GM12801 (cell line): ENCODE results near the gene THSD7A.

Experiments used
- TF ChIP-seq, protein P1 (sequence below): IDR thresholded peaks from one replicate; pipeline ENCODE4 v1.5.1; 2011; ENCODE audit warnings: control low read depth; ENCODE audit not compliant: insufficient read length; ENCODE audit errors: extremely low read depth

The THSD7A gene

DNA sequence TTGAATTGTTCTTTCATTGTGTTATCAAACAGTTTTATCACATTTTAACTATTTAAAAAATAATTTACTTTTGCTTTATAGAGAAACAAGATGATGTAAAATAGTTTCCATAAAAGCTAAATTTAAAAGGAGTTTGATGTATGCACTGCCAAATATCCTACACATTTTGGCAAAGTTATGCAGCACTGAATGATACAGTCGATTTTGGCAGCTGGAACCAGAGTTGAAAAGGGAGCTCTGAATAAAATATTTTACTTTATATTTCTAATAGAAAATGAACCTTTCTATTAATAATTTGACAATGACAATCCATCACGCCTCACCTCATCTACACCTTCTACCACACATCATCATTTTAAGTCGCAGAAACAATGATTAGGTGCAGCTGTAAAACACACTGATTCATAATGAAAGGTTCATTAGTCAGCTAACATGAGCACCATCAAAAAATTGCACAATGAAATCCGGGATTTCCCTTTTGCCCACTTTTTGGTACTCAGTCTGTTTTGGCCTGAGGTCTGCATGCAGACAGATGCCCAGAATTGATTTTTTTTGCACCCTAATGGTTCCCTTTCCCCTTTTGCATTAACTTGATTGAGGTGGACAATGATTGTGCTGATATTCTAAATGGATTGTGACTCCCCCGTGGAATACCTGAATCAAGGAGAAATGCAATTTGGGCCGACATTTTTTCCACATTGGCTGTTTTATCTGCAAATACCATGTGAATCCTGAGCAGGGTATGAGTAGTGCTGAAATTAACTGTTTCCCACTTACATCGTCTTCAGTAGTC is 105.8 kb downstream of the THSD7A start:
- TF ChIP-seq, protein P1, sequence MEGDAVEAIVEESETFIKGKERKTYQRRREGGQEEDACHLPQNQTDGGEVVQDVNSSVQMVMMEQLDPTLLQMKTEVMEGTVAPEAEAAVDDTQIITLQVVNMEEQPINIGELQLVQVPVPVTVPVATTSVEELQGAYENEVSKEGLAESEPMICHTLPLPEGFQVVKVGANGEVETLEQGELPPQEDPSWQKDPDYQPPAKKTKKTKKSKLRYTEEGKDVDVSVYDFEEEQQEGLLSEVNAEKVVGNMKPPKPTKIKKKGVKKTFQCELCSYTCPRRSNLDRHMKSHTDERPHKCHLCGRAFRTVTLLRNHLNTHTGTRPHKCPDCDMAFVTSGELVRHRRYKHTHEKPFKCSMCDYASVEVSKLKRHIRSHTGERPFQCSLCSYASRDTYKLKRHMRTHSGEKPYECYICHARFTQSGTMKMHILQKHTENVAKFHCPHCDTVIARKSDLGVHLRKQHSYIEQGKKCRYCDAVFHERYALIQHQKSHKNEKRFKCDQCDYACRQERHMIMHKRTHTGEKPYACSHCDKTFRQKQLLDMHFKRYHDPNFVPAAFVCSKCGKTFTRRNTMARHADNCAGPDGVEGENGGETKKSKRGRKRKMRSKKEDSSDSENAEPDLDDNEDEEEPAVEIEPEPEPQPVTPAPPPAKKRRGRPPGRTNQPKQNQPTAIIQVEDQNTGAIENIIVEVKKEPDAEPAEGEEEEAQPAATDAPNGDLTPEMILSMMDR: no peak

DNA sequence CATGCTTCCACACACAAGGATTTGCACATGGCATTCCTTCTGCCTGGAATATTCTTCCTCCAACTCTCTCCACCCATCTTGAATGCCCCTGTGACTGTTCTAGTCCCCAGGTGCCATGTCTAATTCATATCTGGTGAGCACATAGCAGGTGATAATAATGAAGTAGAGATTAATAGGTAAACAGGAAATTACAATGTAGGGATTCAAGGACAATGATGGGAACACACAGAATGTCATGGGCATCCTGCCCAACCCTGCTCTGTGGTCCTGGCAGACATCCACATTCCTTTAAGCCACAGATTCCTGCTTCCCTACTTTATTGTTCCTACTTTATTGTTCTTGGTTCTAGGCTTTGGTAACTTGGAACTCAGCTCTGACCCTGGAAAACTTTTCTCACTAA is 115.8 kb downstream of the THSD7A start:
- TF ChIP-seq, protein P1: no peak

DNA sequence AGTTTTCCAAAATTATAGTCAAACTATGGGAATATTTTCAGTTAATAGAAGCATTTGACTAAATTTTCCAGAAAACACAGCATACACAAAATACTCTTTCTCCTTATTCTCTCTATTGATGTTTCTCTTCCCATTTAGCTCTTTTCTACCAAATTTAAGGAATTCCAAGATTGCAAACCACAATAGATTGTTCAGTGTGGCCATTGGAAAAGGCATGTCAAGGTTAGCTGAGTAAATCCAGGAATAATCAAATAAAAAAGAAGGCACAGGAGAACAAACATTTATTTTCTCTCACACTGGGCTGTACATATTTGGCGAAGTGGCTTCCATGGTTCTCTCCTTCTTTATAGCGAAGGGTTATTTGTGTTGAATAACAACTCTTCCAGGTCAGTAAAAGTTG is 117.3 kb downstream of the THSD7A start:
- TF ChIP-seq, protein P1: no peak

DNA sequence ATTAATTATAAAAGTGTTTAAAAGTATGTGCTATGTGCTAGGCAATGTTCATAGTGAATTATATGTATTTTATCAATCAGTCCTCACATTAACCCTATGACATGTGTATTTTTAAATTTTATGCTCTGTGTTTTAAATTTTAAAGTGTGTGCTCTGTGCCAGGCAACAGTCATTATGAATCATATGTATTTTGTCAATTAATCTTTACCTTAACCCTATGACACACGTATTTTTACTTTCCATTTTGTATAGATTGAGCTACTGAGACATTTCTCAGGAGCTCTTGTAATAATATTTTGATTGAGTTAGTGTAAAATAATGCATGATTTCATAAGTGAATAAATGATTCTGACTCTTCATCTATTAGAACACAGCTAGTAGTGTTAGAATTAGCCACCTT is 117.8 kb downstream of the THSD7A start:
- TF ChIP-seq, protein P1: no peak

DNA sequence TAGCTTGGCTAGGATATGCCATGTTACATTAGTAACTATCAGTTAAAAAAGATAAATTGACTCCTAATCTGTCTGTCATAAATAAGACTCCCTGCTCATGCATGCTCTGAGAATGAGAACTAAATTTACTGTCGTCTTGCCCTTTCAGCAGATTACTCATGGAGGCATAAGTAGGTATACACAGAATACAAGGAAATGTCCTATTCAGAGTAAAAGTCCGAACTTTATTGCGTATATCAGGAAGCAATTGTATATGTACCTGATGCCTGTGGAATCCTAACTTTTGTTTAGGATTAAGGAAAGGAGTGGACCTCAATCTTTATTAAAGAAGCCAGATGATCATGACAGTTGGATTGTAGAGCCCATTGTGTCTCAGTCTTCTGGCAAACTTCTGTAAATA is 118.6 kb downstream of the THSD7A start:
- TF ChIP-seq, protein P1: no peak

DNA sequence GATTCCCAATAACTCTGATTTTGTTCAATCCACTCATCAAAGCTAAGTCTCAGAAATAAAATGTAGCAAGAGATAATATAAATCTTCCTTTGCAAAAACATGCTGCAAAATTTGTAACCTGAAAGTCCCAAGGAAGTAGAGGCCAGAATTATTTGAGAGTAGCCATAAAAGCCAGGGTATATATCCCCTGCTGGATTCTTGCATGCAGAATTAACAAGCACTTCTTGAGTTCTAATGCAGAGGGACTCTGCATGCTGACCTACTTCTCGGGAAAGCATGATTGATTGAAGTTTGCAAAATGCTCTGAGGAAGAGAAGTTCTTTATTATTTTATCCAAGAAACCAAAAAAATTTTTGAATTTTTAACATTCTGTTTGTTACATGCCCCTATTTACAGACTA is 121.6 kb downstream of the THSD7A start:
- TF ChIP-seq, protein P1: no peak

DNA sequence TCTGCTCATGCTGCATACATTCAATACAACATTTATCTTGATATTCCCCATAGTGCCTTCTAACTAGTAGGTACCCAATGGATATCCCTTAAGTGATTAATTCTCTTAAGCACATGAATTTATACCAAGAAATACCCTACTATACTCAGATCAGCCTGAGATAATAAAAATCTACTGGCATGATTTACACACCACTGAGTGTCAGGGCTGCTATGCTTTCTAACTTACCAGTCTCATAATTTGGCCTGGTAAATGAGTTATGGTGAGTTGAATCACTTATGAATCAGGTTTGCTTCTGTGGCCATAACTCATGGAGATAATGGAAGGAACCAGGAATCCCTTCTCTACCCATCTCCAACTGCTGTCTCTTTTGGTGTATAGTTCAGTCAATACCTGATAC is 122.8 kb downstream of the THSD7A start:
- TF ChIP-seq, protein P1: no peak
